Measurements from ENCODE around the gene LSP1.

LSP1 gene

DNA sequence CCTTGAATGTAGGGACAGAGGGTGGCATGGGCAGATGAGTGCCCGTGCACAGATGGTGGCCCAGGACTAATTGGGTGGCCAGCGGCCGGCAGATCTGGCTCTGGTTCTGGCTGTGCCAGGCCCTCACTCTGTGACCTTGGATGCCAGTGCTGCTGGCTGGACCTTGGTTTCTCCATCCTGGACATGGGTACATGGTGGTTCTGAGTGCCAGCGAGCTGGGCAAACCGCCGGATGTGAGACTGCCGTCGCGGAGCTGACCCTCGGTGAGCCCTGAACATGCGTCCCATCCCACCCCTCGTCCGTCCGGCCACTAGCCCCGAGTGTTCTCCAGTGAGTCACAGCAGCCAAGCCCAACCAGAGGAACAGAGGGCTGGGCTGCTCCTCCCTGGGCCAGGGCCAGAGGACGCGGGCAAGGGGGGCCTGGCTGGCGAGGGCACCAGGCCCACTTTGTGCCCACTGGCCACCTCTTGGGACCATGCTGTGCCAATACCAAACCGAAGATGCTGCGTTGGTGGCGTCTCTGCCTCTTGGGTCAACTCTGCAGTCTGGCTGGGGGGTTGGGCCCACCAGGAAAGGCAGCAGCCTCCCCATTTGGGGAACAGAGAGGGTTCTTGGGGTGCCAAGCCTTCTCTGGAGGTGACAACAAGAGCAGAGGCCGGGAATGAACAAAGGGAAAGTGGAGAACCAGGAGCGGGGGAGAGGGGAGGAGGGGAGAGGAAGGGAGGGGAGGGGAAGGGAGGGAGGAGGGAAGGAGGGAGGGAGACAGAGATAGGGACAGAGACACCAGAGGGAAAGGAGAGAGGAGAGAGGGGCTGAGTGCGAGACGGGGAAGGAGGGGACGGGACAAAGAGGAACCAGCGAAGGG, 10.7 kb downstream of the LSP1 start:
- Mint-ChIP-seq H3K27me3 (no peaks in the 10 kb centered on the region), H3K4me3 (no peak overlapping the region), H3K9me3 (no peaks in the 10 kb centered on the region), H3K4me1 (peaks cover 10% of the 10 kb centered on the region), H3K36me3 (peaks cover 12% of the 10 kb centered on the region), H3K27ac (no peak overlapping the region)
- DNase-seq, result no peak
- CTCF ChIA-PET, result no interaction called here

DNA sequence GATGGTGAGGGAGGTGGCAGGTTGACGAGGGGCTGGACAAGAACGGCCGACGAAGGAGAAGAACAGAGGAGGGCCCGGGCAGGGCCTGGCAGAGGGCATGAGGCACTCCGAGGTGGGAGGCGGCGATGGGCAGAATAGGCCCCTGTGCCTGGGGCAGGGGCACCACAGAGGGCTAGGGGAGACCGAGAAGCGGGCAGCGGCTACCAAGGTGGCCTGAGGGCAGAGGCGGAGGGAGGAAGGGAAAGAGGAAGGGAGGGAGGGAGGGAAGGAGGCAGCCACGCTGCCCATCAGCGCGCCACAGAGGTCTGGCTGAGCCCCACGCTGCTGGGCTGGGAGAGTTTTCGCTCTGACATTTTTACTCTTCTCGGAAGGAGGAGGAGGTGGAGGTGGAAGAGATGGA, 11.3 kb downstream of the LSP1 start:
- H3K36me3 Mint-ChIP-seq, result peaks cover 8% of the 10 kb centered on the region
- H3K4me1 Mint-ChIP-seq, result peaks cover 16% of the 10 kb centered on the region
- CTCF ChIA-PET, result no interaction called here
- no peaks in the 10 kb centered on the region for H3K27me3 Mint-ChIP-seq
- H3K9me3 Mint-ChIP-seq, result no peaks in the 10 kb centered on the region
- no peak for DNase-seq
- no peak overlapping the region for H3K27ac Mint-ChIP-seq
- H3K4me3 Mint-ChIP-seq, result no peak overlapping the region

DNA sequence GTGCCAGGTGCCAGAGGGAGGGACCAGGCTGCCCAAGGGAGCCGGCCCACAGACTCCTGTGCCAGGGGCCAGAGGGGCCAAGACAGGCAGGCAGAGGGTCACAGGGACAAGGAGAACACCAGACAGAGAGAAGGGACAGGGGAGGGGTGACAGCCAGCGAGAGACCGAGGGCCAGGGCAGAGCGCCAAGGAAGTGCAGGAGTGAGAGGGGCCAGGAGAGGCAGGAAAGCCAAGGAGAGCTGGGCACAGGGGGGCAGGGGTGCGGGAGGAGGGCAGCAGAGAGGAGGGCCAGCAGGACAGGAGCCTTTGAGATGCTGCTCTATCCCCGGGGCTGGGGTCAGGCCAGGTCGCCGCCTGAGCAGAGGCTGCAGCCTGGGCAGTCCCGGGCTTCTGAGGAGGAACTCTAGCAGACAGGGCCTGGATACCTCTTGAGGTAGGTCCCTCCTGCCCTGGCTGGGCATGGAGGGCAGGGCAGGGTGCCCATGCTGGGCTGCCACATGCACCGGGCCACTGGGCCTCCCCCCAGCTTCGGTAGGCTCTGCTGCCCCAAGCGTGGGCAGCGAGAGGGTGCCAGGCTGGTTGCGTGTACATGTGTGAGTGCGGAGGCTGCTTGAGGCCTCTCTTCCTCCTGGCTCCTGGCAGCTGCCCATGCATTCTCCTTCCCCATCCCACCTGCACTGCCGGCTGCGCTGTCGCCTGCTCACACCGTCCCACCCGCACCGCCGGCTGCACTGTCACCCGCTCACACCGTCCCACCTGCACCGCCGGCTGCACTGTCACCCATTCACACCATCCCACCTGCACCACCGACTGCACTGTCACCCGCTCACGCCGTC, 12.2 kb downstream of the LSP1 start:
- no peak for DNase-seq
- CTCF ChIA-PET, result interaction anchor here (1.5 kb wide), 1 partner anchor 11 kb away, joined by 4 read pairs; no protein-coding TSS in a partner anchor
- Mint-ChIP-seq H3K4me3 (no peak overlapping the region), H3K27me3 (no peaks in the 10 kb centered on the region), H3K4me1 (peaks cover 21% of the 10 kb centered on the region), H3K27ac (no peak overlapping the region), H3K36me3 (peaks cover 8% of the 10 kb centered on the region), H3K9me3 (no peaks in the 10 kb centered on the region)

DNA sequence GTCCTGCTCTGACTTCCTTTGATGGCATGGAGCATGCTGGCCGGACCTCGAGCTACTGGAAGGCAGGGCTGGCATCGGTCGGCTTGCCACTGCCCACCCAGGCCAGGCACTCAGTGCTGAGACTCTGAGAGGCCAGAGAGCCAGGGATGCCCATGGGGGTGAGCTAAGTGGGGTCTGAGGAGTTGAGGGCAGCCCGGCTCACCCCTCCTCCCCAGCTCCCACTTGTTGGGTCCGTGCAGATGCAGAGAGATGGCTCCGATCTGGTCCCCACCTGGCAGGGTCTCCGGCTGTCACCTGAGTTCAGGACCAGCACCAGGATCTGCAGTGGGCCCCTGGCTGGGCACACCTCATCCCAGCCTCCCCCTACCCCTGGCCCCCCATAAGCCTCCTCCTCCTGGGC, 13.3 kb downstream of the LSP1 start:
- Mint-ChIP-seq H3K27me3 (no peaks in the 10 kb centered on the region), H3K4me3 (no peak overlapping the region), H3K36me3 (peaks cover 17% of the 10 kb centered on the region), H3K27ac (no peak overlapping the region), H3K9me3 (no peaks in the 10 kb centered on the region), H3K4me1 (peaks cover 33% of the 10 kb centered on the region)
- CTCF ChIA-PET, result interaction anchor here (1.5 kb wide), 1 partner anchor 12 kb away, joined by 4 read pairs; no protein-coding TSS in a partner anchor
- no peak for DNase-seq

DNA sequence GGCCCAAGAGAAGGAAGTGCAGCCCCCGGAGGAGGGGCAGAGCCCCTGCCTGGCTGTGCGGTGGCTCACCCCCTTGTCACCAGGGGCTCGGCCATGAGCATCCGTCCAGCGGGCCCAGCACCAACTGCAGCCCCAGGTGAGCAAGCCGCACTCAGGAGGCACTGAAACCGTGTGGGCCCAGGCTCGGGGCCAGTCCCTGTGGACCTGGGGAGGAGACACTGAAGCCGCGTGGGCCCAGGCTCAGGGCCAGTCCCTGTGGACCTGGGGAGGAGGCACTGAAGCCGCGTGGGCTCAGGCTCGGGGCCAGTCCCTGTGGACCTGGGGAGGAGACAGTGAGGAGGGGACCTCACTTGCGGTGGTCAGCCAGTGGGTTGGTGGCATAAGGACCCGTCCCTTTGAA, 13.9 kb downstream of the LSP1 start:
- CTCF ChIA-PET, result no interaction called here
- no peak for DNase-seq
- Mint-ChIP-seq H3K27me3 (no peaks in the 10 kb centered on the region), H3K4me3 (no peak overlapping the region), H3K27ac (no peak overlapping the region), H3K9me3 (no peaks in the 10 kb centered on the region), H3K4me1 (peaks cover 35% of the 10 kb centered on the region), H3K36me3 (peaks cover 17% of the 10 kb centered on the region)

DNA sequence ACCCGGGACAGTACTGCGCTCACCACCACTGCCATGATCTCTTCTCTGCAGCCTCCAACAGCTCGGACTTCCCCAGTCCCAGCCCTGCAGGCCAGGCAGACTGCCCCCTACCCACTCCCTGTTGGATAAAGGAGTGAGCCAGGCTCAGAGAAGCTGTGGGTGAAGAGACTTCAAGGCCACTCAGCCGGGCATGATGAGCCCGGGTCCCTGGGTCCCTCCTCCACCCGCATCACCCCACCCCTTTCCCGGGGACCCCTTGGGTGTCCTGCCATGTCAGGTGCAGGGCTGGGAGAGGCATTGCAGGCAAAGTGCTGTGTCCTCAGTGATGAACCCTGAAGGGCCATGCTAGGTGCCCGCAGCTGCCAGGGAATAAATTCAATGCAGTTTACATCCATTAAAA, 14.5 kb downstream of the LSP1 start:
- Mint-ChIP-seq H3K36me3 (peaks cover 17% of the 10 kb centered on the region), H3K4me1 (peaks cover 39% of the 10 kb centered on the region), H3K27me3 (no peaks in the 10 kb centered on the region), H3K9me3 (no peaks in the 10 kb centered on the region), H3K27ac (no peak overlapping the region), H3K4me3 (no peak overlapping the region)
- CTCF ChIA-PET, result no interaction called here
- DNase-seq, result no peak

DNA sequence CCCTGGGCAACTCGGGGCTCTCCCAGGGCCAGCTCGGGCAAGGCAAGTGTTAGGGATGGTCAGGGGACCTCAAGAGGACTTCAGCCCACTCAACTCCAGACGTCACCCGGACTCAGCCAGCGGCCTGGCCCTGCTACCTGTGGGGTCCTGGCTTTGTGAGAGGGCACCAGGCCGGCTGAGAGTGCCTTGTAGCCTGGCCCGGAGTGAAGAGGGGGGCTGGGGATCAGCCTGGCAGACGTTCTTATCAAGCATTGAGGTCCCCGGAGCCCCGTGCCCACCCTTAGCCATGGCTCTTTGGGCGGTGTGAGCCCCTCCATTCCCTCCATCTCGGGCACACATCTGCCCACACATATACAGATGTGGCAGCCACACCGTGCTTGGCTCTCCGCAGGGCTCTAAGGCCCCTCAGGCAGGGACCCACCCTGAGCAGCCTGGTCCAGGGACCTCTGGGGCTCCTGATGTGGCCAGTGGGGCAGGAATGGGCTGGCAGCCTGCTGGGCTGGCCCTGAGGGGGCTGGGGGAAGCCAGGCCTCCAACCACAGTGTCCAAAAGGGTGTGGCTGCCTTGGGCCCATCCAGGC, 15.3 kb downstream of the LSP1 start:
- no peak overlapping the region for H3K4me3 Mint-ChIP-seq
- CTCF ChIA-PET, result no interaction called here
- peaks cover 38% of the 10 kb centered on the region for H3K4me1 Mint-ChIP-seq
- no peaks in the 10 kb centered on the region for H3K9me3 Mint-ChIP-seq
- no peak overlapping the region for H3K27ac Mint-ChIP-seq
- H3K36me3 Mint-ChIP-seq, result peaks cover 17% of the 10 kb centered on the region
- H3K27me3 Mint-ChIP-seq, result no peaks in the 10 kb centered on the region
- no peak for DNase-seq

DNA sequence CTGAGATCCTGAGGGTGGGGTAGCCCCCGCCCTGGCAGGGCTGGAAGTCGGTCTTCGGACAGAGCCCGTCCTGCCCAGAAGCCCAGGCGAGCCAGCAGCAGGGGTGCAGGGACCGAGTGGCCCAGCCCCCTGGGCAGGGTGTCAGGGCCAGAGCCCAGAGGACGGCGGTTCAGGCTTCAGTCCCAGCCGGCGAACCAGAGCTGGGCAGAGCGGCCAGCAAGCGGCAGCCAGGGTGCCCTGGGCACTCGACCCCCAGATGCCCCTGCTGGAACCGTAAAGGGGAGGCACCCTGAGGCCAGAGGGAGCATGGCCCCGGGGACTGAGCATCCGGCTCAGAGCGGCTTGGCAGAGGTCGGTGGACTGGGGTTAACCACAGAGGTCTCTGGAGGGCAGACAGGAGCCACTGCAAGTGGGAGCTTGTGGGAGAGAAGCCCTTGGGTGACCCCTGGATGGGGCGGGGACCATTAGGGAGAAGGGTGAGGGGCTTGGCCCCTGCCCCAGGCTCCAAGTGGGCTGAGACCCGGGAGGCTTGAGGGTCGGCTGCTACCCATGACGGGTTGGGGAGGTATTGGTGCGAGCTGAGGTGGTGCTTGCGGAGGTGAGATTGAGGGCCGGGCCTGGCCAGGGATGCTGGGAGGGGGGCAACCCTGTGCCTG, 15.9 kb downstream of the LSP1 start:
- DNase-seq, result no peak
- CTCF ChIA-PET, result interaction anchor here (2.4 kb wide), 1 partner anchor 14 kb away, joined by 9 read pairs; no protein-coding TSS in a partner anchor
- no peaks in the 10 kb centered on the region for H3K27me3 Mint-ChIP-seq
- H3K9me3 Mint-ChIP-seq, result no peaks in the 10 kb centered on the region
- peaks cover 39% of the 10 kb centered on the region for H3K4me1 Mint-ChIP-seq
- H3K4me3 Mint-ChIP-seq, result no peak overlapping the region
- peaks cover 17% of the 10 kb centered on the region for H3K36me3 Mint-ChIP-seq
- H3K27ac Mint-ChIP-seq, result no peak overlapping the region

DNA sequence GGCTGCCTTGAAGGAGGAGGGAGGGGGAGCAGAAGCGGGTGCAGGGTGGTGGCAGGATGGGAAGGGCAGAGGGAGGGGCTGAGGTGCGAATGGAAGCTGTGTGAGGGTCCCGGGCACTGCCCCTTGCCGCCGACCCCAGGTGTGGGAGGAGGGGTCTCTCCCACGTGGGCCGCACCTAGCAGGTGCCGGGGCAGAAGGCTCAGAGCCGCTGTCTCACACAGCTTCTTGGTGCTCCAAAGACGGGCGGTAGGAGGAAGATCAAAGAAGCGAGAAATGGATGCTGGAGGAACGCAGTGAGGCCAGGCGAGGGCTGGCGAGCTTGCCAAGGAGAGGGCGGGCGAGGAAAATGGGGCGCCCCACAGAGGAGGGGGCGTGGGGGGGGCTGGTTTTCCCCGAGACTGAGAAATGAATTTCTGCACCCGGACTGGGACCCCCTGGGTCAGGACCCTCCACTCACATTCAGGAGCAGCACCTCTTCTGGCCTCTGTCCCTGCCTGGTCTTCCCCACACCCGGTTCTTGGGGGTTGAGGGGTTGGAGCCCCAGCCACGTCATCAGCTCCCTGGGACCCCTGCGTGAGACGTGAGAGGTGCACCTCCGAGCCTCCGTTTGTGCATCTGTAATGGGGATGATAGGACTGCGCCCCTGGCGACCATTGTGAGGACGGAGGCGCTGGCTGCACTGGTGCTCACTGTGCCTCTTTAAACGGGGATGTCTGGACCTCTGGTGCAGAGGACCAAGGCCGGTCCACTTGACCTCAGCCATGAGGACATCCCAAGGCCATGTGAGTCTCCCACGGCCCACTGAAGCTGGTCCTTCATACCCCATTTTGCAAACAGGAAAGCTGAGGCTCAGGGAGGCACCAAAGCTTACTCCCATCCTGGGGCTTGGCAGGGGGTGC, 16.8 kb downstream of the LSP1 start:
- Mint-ChIP-seq H3K4me3 (no peak overlapping the region), H3K4me1 (peaks cover 39% of the 10 kb centered on the region), H3K27ac (no peak overlapping the region), H3K27me3 (no peaks in the 10 kb centered on the region), H3K9me3 (no peaks in the 10 kb centered on the region), H3K36me3 (peaks cover 15% of the 10 kb centered on the region)
- CTCF ChIA-PET, result interaction anchor here (0.9 to 2.4 kb wide), 2 partner anchors 13 to 37 kb away, joined by 6 to 9 read pairs; no protein-coding TSS in a partner anchor
- DNase-seq, result no peak

DNA sequence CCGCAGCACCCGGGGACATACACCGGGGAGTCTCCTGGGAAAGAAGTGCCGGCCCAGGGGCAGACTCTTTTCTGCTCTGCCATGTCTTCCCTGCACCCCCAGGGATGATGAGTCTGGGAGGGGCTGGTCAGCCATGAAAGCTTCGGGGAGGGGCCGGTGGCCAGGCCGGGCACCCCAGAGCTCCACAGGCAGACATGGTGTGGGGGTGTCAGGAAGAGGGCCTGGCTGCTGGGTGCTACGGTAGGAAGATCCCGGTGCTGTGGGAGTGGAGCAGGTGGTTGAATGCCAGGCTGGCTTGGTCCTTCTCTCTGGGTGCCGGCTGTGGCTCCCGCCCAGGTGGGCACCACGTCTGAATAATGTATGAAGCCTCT, 17.4 kb downstream of the LSP1 start:
- Mint-ChIP-seq H3K4me3 (peak overlapping the region; percentile 18), H3K36me3 (peaks cover 15% of the 10 kb centered on the region), H3K27me3 (no peaks in the 10 kb centered on the region), H3K4me1 (peaks cover 42% of the 10 kb centered on the region), H3K27ac (peak overlapping the region; percentile 77), H3K9me3 (no peaks in the 10 kb centered on the region)
- CTCF ChIA-PET, result interaction anchor here (0.9 to 2.4 kb wide), 2 partner anchors 12 to 38 kb away, joined by 6 to 9 read pairs; no protein-coding TSS in a partner anchor
- no peak for DNase-seq

DNA sequence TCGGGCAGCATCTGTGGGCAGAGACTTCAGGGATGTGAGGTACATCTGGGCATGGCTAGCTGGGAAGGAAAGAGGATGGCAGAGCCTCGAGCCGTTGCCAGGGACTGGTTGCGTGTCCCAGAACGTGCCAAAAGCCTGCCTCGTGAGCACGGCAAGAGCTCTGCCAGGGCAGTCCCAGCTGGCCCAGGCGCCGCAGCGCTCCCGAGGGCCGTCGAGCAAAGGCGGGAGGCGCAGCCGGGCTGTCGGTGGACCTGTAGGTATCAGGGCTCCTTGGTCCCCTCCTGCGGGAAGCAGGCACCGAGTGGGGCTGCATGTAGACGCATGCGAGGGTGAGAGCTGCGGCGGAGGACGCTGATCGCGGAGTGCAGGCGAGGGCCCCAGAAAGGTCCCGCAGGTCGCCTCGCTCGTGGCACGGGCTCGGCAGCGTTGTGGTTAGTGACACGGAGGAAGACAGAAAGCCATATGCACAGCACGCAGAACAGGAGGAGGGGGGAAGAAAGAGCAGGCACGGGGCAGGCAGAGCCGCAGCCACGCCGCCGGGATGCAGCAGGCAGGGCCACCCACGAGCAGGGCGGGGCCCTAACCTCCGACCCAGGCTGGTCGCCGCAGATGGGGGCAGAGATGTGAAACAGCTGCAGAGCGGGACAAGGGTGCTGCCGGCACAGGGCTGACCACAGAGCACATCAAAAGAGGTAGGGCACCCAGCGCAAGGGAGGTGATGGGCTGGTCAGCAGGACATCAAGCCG, 18.0 kb downstream of the LSP1 start:
- Mint-ChIP-seq H3K4me3 (peak overlapping the region; percentile 18), H3K36me3 (peaks cover 12% of the 10 kb centered on the region), H3K4me1 (peaks cover 43% of the 10 kb centered on the region), H3K27me3 (no peaks in the 10 kb centered on the region), H3K9me3 (no peaks in the 10 kb centered on the region), H3K27ac (peak overlapping the region; percentile 77)
- DNase-seq, result peak; percentile 62
- CTCF ChIA-PET, result interaction anchor here (2.4 kb wide), 1 partner anchor 12 kb away, joined by 9 read pairs; no protein-coding TSS in a partner anchor

DNA sequence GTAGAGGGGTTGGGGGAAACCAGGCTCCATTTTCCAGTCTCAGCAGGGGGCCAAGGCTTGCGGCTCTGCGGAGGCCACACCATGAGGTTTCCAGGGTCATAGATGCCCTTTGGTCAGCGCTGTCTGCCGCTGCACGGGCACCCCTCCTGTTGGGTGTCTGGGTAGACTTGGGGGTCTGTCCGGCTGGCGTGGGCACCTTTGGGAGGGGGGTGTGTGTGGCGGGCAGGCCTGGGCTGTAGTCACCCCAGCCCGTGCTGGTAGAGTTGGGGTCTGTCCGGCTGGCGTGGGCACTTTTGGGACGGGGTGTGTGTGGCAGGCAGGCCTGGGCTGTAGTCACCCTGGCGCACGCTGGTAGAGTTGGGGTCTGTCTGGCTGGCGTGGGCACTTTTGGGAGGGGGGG, 18.6 kb downstream of the LSP1 start:
- Mint-ChIP-seq H3K36me3 (peaks cover 12% of the 10 kb centered on the region), H3K4me3 (no peak overlapping the region), H3K27me3 (no peaks in the 10 kb centered on the region), H3K4me1 (peaks cover 43% of the 10 kb centered on the region), H3K9me3 (no peaks in the 10 kb centered on the region), H3K27ac (no peak overlapping the region)
- no peak for DNase-seq
- CTCF ChIA-PET, result interaction anchor here (2.4 kb wide), 1 partner anchor 11 kb away, joined by 9 read pairs; no protein-coding TSS in a partner anchor
